Measurements from ENCODE around the gene INSM2. TPM values are rescaled to one million over a fixed set of nuclear protein-coding genes. Genes with fewer than 3 reads are reported as not detected.

Gene INSM2
- total RNA-seq, 4 donors from 2014 or later = 0.07 TPM; not detected in 3

DNA sequence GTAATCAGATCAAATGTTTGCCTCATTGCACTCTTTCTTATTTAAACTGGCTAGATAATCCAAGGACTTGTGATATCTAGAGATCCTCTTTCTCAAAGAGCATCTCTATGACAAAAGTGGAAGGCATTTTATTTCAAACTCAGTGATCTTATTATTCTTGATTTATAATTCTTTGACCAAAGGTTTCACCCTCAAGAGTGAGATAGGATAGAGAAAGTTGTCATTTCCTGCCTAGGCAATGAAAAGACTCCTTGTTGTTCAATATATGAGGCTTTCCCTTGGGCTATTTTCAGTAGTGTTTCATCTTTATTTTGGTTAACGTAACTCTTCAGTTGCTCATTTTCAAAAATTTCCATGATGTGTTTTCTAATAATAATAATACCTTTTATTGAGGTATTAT, 18.0 kb upstream of the INSM2 start:
- Histone ChIP-seq H3K27me3 (no peaks in the 10 kb centered on the region), H3K4me1 (no peaks in the 10 kb centered on the region), H3K9me3 (no peaks in the 10 kb centered on the region), H3K36me3 (no peaks in the 10 kb centered on the region), H3K27ac (no peak overlapping the region), H3K4me3 (no peak overlapping the region)
- no peak for DNase-seq
- no peak for TF ChIP-seq POLR2A (IDR thresholded peaks at IDR 0.05)
- TF ChIP-seq, protein P1, sequence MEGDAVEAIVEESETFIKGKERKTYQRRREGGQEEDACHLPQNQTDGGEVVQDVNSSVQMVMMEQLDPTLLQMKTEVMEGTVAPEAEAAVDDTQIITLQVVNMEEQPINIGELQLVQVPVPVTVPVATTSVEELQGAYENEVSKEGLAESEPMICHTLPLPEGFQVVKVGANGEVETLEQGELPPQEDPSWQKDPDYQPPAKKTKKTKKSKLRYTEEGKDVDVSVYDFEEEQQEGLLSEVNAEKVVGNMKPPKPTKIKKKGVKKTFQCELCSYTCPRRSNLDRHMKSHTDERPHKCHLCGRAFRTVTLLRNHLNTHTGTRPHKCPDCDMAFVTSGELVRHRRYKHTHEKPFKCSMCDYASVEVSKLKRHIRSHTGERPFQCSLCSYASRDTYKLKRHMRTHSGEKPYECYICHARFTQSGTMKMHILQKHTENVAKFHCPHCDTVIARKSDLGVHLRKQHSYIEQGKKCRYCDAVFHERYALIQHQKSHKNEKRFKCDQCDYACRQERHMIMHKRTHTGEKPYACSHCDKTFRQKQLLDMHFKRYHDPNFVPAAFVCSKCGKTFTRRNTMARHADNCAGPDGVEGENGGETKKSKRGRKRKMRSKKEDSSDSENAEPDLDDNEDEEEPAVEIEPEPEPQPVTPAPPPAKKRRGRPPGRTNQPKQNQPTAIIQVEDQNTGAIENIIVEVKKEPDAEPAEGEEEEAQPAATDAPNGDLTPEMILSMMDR (IDR thresholded peaks at IDR 0.05) = no peak
- intact Hi-C loops (cut with DNase I; ENCODE audit: low total_unique reads) = no loop called here

DNA sequence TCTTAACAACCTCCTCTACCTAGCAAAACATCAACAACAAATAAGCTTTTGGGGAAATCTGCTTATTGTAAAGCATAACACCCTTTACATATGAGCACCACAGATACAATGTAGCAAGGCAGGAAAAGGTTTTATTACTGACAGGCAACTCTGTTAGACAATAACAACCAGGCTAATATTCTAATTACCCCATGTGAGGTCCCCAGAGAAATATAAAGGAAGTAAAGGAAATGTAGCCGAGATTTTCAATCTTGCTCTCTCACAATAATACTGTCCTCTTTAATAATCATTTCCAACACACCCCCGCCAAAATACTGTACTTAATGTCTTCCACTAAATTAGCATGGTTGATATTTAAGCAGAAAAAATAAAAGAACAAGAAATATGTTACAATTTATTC, 14.0 kb upstream of the INSM2 start:
- no peaks in the 10 kb centered on the region for H3K4me1 ChIP-seq
- intact Hi-C loops (cut with DNase I; ENCODE audit: low total_unique reads) = no loop called here
- no peaks in the 10 kb centered on the region for H3K27me3 ChIP-seq
- no peak overlapping the region for H3K4me3 ChIP-seq
- TF ChIP-seq, protein P1 (IDR thresholded peaks at IDR 0.05) = no peak
- no peak for TF ChIP-seq POLR2A (IDR thresholded peaks at IDR 0.05)
- no peaks in the 10 kb centered on the region for H3K36me3 ChIP-seq
- no peak overlapping the region for H3K27ac ChIP-seq
- DNase-seq = no peak
- no peaks in the 10 kb centered on the region for H3K9me3 ChIP-seq

DNA sequence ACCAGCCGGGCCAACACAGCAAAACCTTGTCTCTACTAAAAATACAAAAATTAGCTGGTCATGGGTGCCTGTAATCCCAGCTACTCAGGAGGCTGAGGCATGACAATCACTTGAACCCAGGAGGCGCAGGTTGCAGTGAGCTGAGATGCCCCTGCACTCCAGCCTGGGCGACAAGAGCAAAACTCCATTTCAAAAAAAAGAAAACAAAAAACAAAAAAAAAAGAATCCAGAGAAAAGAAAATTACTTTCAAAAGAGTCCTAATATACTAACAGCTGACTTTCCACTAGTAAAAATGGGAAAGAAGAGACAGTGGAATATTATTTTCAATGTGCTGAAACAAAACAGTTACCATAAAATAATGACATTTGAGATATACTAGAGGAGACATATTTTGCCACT, 8.3 kb upstream of the INSM2 start:
- H3K9me3 ChIP-seq = no peaks in the 10 kb centered on the region
- H3K36me3 ChIP-seq = no peaks in the 10 kb centered on the region
- H3K4me1 ChIP-seq = no peaks in the 10 kb centered on the region
- intact Hi-C loops (cut with DNase I; ENCODE audit: low total_unique reads) = no loop called here
- no peak overlapping the region for H3K4me3 ChIP-seq
- H3K27ac ChIP-seq = no peak overlapping the region
- TF ChIP-seq, protein P1 (IDR thresholded peaks at IDR 0.05) = no peak
- no peak for TF ChIP-seq POLR2A (IDR thresholded peaks at IDR 0.05)
- DNase-seq = no peak
- no peaks in the 10 kb centered on the region for H3K27me3 ChIP-seq

DNA sequence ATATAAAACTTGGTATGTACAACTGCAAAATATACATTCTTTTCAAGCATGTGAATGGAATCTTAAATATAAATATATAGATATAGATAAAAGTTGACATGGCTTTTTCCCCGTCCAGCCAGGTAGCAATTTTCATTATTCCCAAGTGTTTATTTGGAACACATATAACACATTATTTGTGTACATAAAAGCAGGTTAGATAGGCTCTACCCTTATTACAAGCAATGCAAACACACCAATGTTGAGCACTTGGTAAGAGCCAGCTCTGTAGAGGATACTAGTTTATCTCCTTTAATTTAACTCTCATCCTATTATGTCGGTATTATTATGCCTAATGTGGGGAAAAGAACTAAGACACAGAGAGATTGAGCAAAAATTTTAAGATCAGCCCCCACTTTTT, 7.0 kb upstream of the INSM2 start:
- H3K27me3 ChIP-seq = peaks cover 0 to 6% of the 10 kb centered on the region in 2 donors
- no peaks in the 10 kb centered on the region for H3K9me3 ChIP-seq
- intact Hi-C loops (cut with DNase I; ENCODE audit: low total_unique reads) = no loop called here
- H3K27ac ChIP-seq = no peak overlapping the region
- TF ChIP-seq POLR2A (IDR thresholded peaks at IDR 0.05) = no peak
- no peaks in the 10 kb centered on the region for H3K4me1 ChIP-seq
- no peak overlapping the region for H3K4me3 ChIP-seq
- no peak for DNase-seq
- H3K36me3 ChIP-seq = no peaks in the 10 kb centered on the region

GRCh38 chr14:35531960-35532747, 1.8 kb upstream of the INSM2 start:
- H3K27me3 ChIP-seq = peaks cover 22 to 23% of the 10 kb centered on the region in 2 donors

More at GRCh38 chr14:35531960-35532747, 1.8 kb upstream of the INSM2 start:
- Histone ChIP-seq H3K4me3 (no peak overlapping the region), H3K36me3 (no peaks in the 10 kb centered on the region), H3K9me3 (no peaks in the 10 kb centered on the region), H3K4me1 (peaks cover 0 to 22% of the 10 kb centered on the region in 2 donors), H3K27ac (no peak overlapping the region)
- no peak for DNase-seq
- TF ChIP-seq, protein P1 (IDR thresholded peaks at IDR 0.05) = no peak
- TF ChIP-seq POLR2A (IDR thresholded peaks at IDR 0.05) = no peak
- intact Hi-C loops (cut with DNase I; ENCODE audit: low total_unique reads) = no loop called here
